ENCODE data around the gene PAPOLB. TPM values are rescaled to one million over a fixed set of nuclear protein-coding genes. Genes with fewer than 3 reads are reported as not detected.

PAPOLB gene
- polyA plus RNA-seq, 1 donor from 2014 or later, result 0.05 TPM

DNA sequence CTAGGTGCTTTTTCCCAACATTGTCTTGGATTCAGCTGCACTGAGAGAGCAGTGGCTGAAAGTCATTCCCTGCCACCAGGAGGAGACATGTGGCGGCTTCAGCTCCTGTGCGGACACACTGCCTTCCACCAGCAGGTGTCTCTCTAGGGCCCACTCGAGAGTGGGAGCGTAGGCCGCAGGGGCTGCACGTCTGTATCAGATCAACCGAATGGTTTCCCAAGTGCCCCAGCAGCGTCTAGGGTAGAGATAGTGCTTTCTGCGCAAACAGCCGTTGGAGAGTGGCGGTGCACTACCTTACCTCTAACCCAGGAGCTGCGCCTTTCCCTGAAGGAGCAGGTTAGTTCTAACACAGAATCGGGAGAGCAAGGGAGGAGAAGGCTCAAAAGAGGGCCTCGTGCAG lies 31.7 kb downstream of the PAPOLB start:
- H2AFZ ChIP-seq (ENCODE audit: low read depth, low read length), result no peak overlapping the region
- no peaks in the 10 kb centered on the region for H3F3A ChIP-seq (ENCODE audit: insufficient read depth, low read length, poor library complexity, severe bottlenecking)
- H3K9ac ChIP-seq (ENCODE audit: low read length), result no peak overlapping the region
- no peak overlapping the region for H3K4me3 ChIP-seq (ENCODE audit: low read length)
- no peaks in the 10 kb centered on the region for H3K9me2 ChIP-seq (ENCODE audit: insufficient read depth, low read length)
- H3K4me2 ChIP-seq (ENCODE audit: low read length), result no peak overlapping the region
- H3K9me3 ChIP-seq (ENCODE audit: low read length), result no peaks in the 10 kb centered on the region
- no peaks in the 10 kb centered on the region for H3K36me3 ChIP-seq (ENCODE audit: insufficient read depth, low read length)
- H3K27ac ChIP-seq (ENCODE audit: low read length), result no peak overlapping the region
- TF ChIP-seq EP300 (conservative IDR thresholded peaks at IDR 0.05; ENCODE audit: poor library complexity, severe bottlenecking) (no peak), MXI1 (conservative IDR thresholded peaks at IDR 0.05; ENCODE audit: poor library complexity, severe bottlenecking) (no peak), REST (IDR thresholded peaks at IDR 0.05; ENCODE audit: borderline replicate concordance) (no peak), EZH2 (IDR thresholded peaks at IDR 0.05; ENCODE audit: borderline replicate concordance, insufficient read depth, low read length, poor library complexity, severe bottlenecking) (no peak), CTCF (IDR thresholded peaks at IDR 0.05; ENCODE audit: poor library complexity, severe bottlenecking) (peak; percentile 74), RAD21 (conservative IDR thresholded peaks at IDR 0.05) (peak; percentile 62), TAF1 (IDR thresholded peaks at IDR 0.05; ENCODE audit: low read depth) (no peak), POLR2AphosphoS5 (IDR thresholded peaks at IDR 0.05) (no peak), SMC3 (conservative IDR thresholded peaks at IDR 0.05; ENCODE audit: poor library complexity) (peak; percentile 73)
- no peaks in the 10 kb centered on the region for H4K20me1 ChIP-seq (ENCODE audit: insufficient read depth)
- H3K27me3 ChIP-seq (ENCODE audit: insufficient read depth, low read depth, low read length), result no peaks in the 10 kb centered on the region
- H3K79me2 ChIP-seq (replicated peaks; ENCODE audit: insufficient read depth, low read length), result no peaks in the 10 kb centered on the region

- H3K4me2 ChIP-seq (ENCODE audit: low read length), result no peak overlapping the region
- H4K20me1 ChIP-seq (ENCODE audit: insufficient read depth), result no peaks in the 10 kb centered on the region
- H2AFZ ChIP-seq (ENCODE audit: low read depth, low read length), result no peak overlapping the region
- H3K9ac ChIP-seq (ENCODE audit: low read length), result no peak overlapping the region
- no peak overlapping the region for H3K4me3 ChIP-seq (ENCODE audit: low read length)
- no peaks in the 10 kb centered on the region for H3F3A ChIP-seq (ENCODE audit: insufficient read depth, low read length, poor library complexity, severe bottlenecking)
- H3K79me2 ChIP-seq (replicated peaks; ENCODE audit: insufficient read depth, low read length), result no peaks in the 10 kb centered on the region
- no peaks in the 10 kb centered on the region for H3K9me2 ChIP-seq (ENCODE audit: insufficient read depth, low read length)
- no peaks in the 10 kb centered on the region for H3K27me3 ChIP-seq (ENCODE audit: insufficient read depth, low read depth, low read length)
- TF ChIP-seq MXI1 (conservative IDR thresholded peaks at IDR 0.05; ENCODE audit: poor library complexity, severe bottlenecking), result no peak
- no peak for TF ChIP-seq RAD21 (conservative IDR thresholded peaks at IDR 0.05)
- TF ChIP-seq CTCF (IDR thresholded peaks at IDR 0.05; ENCODE audit: poor library complexity, severe bottlenecking), result no peak
- no peak for TF ChIP-seq TAF1 (IDR thresholded peaks at IDR 0.05; ENCODE audit: low read depth)
- TF ChIP-seq EP300 (conservative IDR thresholded peaks at IDR 0.05; ENCODE audit: poor library complexity, severe bottlenecking), result no peak
- no peak for TF ChIP-seq REST (IDR thresholded peaks at IDR 0.05; ENCODE audit: borderline replicate concordance)
- TF ChIP-seq SMC3 (conservative IDR thresholded peaks at IDR 0.05; ENCODE audit: poor library complexity), result no peak
- TF ChIP-seq EZH2 (IDR thresholded peaks at IDR 0.05; ENCODE audit: borderline replicate concordance, insufficient read depth, low read length, poor library complexity, severe bottlenecking), result no peak
- no peak for TF ChIP-seq POLR2AphosphoS5 (IDR thresholded peaks at IDR 0.05)
- no peak overlapping the region for H3K27ac ChIP-seq (ENCODE audit: low read length)
- H3K9me3 ChIP-seq (ENCODE audit: low read length), result no peaks in the 10 kb centered on the region
- H3K36me3 ChIP-seq (ENCODE audit: insufficient read depth, low read length), result no peaks in the 10 kb centered on the region
These were observed 33.0 kb downstream of the PAPOLB start for GRCh38 chr7:4828720-4829383.

All from neural cell (in vitro differentiated cells).